Osteoblast (primary cell): ENCODE data around the gene WFDC1. TPM values are rescaled to one million over a fixed set of nuclear protein-coding genes. Genes with fewer than 3 reads are reported as not detected.

Source experiments
- DNase-seq: peaks from one replicate; pipeline ENCODE4 v3.0.0; 2011; ENCODE audit warnings: low spot score, mixed read lengths; ENCODE audit not compliant: insufficient read length; ENCODE audit errors: missing footprints
- H2AFZ ChIP-seq: 2 replicates; pipeline ENCODE4 v1.6.0; 2011; ENCODE audit warnings: mild to moderate bottlenecking, low read length
- H3K27ac ChIP-seq: 2 replicates; pipeline ENCODE4 v1.5.1; 2011; ENCODE audit warnings: mild to moderate bottlenecking, low read depth, low read length, moderate library complexity
- H3K27me3 ChIP-seq: 2 replicates; pipeline ENCODE4 v1.6.0; 2012; ENCODE audit warnings: mild to moderate bottlenecking, control low read depth, inconsistent platforms, low read length, moderate library complexity; ENCODE audit not compliant: insufficient read depth
- H3K36me3 ChIP-seq: 2 replicates; pipeline ENCODE4 v1.5.1; 2011; ENCODE audit warnings: mild to moderate bottlenecking, low read length, control low read depth, moderate library complexity; ENCODE audit not compliant: insufficient read depth
- H3K4me1 ChIP-seq: 2 replicates; pipeline ENCODE4 v1.5.1; 2011; ENCODE audit warnings: mild to moderate bottlenecking, low read length, control low read depth, moderate library complexity; ENCODE audit not compliant: insufficient read depth
- H3K4me2 ChIP-seq: 2 replicates; pipeline ENCODE4 v1.6.0; 2011; ENCODE audit warnings: mild to moderate bottlenecking, low read length; ENCODE audit not compliant: insufficient read depth
- H3K4me3 ChIP-seq: fragments of 200-600 bp; sonication (generic); 3 replicates; pipeline ENCODE4 v1.5.1; 2012; ENCODE audit warnings: mild to moderate bottlenecking, low read length, inconsistent platforms; ENCODE audit not compliant: insufficient read depth
- H3K79me2 ChIP-seq: 2 replicates; pipeline ENCODE4 v1.6.0; 2012; ENCODE audit warnings: mild to moderate bottlenecking, low read length, control low read depth, inconsistent platforms; ENCODE audit not compliant: insufficient read depth
- H3K9me3 ChIP-seq: 2 replicates; pipeline ENCODE4 v1.5.1; 2011; ENCODE audit warnings: low read depth, low read length, control low read depth
- H4K20me1 ChIP-seq: 2 replicates; pipeline ENCODE4 v1.6.0; 2012; ENCODE audit warnings: mild to moderate bottlenecking, low read length, control low read depth; ENCODE audit not compliant: insufficient read depth
- CTCF ChIP-seq: IDR thresholded peaks from 2 replicates; pipeline ENCODE4 v1.5.1; 2011; ENCODE audit warnings: mild to moderate bottlenecking, low read depth, low read length, moderate library complexity; ENCODE audit errors: extremely low read depth
- total RNA-seq: library from RNA; depleted of rRNA; stranded (reverse); fragments of >200 nt; gene quantifications from 2 replicates; pipeline ENCODE4 v1.2.3, GENCODE V29; 2012

The WFDC1 gene
- total RNA-seq, 1 donor: not detected

GRCh38 chr16:84373907-84374489, 79.3 kb downstream of the WFDC1 start:
- Histone ChIP-seq H3K4me2 (no peak overlapping the region), H3K27ac (no peak overlapping the region), H3K4me1 (no peaks in the 10 kb centered on the region), H3K4me3 (no peak overlapping the region), H3K79me2 (no peaks in the 10 kb centered on the region), H3K27me3 (peaks cover 25% of the 10 kb centered on the region), H2AFZ (no peak overlapping the region), H4K20me1 (no peaks in the 10 kb centered on the region), H3K9me3 (no peaks in the 10 kb centered on the region), H3K36me3 (no peaks in the 10 kb centered on the region)
- peak; percentile 29 for DNase-seq
- TF ChIP-seq CTCF: no peak

GRCh38 chr16:84378099-84378498, 83.4 kb downstream of the WFDC1 start:
- no peak for DNase-seq
- Histone ChIP-seq H3K36me3 (no peaks in the 10 kb centered on the region), H3K27ac (no peak overlapping the region), H3K27me3 (peaks cover 11% of the 10 kb centered on the region), H3K79me2 (no peaks in the 10 kb centered on the region), H3K4me3 (no peak overlapping the region), H4K20me1 (no peaks in the 10 kb centered on the region), H3K9me3 (no peaks in the 10 kb centered on the region), H3K4me2 (no peak overlapping the region), H2AFZ (no peak overlapping the region), H3K4me1 (no peaks in the 10 kb centered on the region)
- TF ChIP-seq CTCF: no peak

- no peak overlapping the region for H3K4me3 ChIP-seq
- peaks cover 11% of the 10 kb centered on the region for H3K27me3 ChIP-seq
- no peak overlapping the region for H3K4me2 ChIP-seq
- no peak overlapping the region for H3K27ac ChIP-seq
- H3K9me3 ChIP-seq: no peaks in the 10 kb centered on the region
- no peak for TF ChIP-seq CTCF
- no peak overlapping the region for H2AFZ ChIP-seq
- H3K36me3 ChIP-seq: no peaks in the 10 kb centered on the region
- peak; percentile 4 for DNase-seq
- no peaks in the 10 kb centered on the region for H3K79me2 ChIP-seq
- H3K4me1 ChIP-seq: no peaks in the 10 kb centered on the region
- no peaks in the 10 kb centered on the region for H4K20me1 ChIP-seq
Measured at GRCh38 chr16:84378567-84378966, 83.9 kb downstream of the WFDC1 start.

GRCh38 chr16:84379008-84379708, 84.5 kb downstream of the WFDC1 start:
- no peak overlapping the region for H2AFZ ChIP-seq
- H3K36me3 ChIP-seq: no peaks in the 10 kb centered on the region
- H3K4me1 ChIP-seq: no peaks in the 10 kb centered on the region
- H4K20me1 ChIP-seq: no peaks in the 10 kb centered on the region
- H3K4me3 ChIP-seq: no peak overlapping the region
- H3K9me3 ChIP-seq: no peaks in the 10 kb centered on the region
- H3K27ac ChIP-seq: no peak overlapping the region
- H3K4me2 ChIP-seq: no peak overlapping the region
- DNase-seq: peak; percentile 81
- TF ChIP-seq CTCF: no peak
- no peaks in the 10 kb centered on the region for H3K79me2 ChIP-seq
- H3K27me3 ChIP-seq: peaks cover 11% of the 10 kb centered on the region
